ENCODE data around the gene SDK2.
A peak's percentile ranks its signal among the peaks of the same experiment; 100 is the strongest.

Gene SDK2

GRCh38 chr17:73437826-73438225, 206.4 kb downstream of the SDK2 start:
- DNase-seq = no peak

GRCh38 chr17:73436954-73437353, 207.3 kb downstream of the SDK2 start:
- no peak for DNase-seq

DNA sequence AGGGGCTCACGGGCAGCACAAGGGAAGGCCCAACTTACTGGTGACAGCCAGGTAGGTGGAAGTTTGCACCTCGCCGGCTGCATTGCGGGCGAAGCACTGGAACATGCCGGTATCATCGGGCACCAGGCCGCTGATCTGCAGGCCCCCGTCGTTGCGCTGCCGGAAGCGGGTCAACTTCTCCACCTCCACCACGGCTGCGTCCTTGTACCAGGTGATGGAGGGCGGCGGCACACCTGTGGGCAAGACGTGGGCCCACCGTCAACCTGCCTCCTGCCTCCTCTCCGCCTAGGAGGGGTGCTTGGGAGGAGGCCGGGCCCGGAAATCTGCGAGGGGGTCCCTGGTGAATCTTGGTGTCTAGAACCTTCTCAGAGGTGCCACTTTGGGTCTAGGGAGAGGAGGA, 208.8 kb downstream of the SDK2 start:
- DNase-seq = no peak

- DNase-seq = no peak
Measured at GRCh38 chr17:73434154-73434553, 210.1 kb downstream of the SDK2 start.

GRCh38 chr17:73433501-73433900, 210.7 kb downstream of the SDK2 start:
- DNase-seq = no peak

DNA sequence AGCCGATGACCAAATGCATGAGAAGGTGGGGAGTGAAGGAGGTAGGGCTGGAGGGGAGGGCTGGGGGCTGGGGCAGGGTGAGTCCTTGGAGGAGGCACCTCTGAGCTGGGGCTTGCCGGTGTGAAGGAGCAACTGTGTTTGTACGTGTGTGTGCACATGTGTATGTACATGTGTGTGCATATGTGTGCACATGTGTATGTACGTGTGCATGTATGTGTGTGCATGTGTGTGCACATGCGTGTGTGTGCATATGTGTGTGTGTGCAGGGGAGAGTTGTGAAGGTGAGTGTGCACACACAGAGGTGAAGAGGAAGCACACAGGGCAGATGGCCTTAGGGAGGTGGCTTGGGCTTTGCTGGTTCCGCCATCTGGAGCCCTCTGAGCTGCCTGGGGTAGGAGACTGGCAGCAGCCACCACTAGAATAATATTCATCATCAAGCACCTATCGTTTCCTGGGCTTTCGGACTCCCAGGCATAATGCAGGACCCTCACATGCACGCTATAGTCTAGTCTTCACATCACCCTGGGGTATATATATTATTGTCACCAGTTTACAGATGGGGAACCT, 211.5 kb downstream of the SDK2 start:
- no peak for DNase-seq

DNA sequence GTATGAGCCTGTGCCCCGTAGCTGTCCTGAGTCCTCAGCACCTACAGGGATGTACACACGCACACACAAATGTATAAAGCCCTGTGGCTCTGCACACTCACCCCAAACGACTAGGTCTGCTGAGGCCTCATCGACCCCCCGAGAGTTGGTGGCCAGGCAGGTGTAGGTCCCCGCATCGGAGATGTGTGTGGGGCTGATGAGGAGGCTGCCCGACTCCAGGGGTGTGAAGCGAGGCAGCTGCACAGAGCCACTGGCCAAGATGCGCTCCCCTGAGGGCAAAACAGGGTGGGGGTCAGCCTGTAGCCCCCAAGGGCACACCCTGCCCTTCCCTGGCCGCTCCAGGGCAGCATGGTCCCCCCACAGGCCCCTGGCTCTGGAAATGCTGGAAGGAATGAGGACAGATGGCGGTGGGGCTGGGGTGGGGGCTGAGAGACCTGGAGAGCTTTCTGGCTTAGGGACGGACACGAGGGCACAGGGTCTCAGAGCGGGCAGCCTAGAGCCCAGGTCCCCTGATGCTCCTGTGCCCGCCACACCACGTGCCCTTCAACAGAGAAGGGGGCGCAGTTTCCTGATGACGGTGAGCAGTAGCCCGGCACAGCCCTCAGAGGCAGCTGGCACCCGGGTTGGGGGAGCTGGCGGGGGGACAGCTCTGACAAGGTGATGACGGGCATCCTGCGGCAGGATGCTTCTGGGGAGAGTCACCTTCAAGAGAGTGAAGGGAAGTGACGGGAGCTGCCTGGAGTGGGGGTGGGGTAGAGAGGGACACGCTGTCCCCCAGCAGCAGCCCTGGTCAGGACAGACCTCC, 212.6 kb downstream of the SDK2 start:
- no peak for DNase-seq

DNA sequence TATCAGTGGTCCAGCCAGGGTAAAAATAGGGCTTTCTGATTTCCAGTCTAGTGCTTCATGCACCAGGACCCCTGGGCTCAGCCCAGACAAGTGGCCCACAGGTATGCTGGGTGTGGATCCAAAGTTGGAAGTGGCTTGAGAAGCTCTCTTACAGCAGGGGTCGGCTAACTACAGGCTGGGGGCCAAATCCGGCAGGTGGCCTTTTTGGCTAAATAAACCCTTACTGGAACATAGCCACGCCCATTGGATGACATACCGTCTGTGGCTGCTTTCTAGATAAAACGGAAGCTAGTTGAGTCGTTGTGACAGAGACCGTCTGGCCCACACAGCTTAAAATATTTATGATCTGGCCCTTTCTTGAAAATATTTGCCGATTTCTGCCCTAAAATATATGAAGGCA, 213.4 kb downstream of the SDK2 start:
- peak; percentile 55 for DNase-seq

DNA sequence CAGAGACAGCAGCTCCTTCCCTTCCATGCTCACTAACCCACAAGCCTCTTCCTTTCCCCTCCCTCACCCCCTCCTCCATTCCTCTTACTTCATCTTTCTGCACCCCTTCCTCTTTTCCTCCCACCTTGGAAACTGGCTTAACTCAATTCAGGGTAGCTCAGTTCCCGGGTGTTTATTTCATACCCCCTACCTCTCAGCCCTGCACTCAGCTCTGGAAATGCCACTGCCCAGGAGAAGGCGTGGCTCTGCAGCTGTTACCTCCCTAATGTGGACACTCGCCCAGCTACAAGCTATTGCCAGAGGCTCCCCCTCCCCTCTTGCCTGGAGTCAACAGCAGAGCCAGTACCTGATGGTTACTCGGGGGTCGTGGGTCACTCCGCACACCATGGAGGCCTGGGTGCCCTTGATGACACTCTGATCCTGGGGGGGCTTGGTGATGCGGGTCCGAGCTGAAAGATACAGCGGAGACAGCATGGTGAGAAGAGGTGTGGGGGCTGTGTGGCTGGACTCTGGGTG, 214.0 kb downstream of the SDK2 start:
- DNase-seq = peak; percentile 11

GRCh38 chr17:73429440-73430164, 214.6 kb downstream of the SDK2 start:
- peak; percentile 91 for DNase-seq

- DNase-seq = peak; percentile 88
Measured at GRCh38 chr17:73427198-73427597, 217.0 kb downstream of the SDK2 start.

DNA sequence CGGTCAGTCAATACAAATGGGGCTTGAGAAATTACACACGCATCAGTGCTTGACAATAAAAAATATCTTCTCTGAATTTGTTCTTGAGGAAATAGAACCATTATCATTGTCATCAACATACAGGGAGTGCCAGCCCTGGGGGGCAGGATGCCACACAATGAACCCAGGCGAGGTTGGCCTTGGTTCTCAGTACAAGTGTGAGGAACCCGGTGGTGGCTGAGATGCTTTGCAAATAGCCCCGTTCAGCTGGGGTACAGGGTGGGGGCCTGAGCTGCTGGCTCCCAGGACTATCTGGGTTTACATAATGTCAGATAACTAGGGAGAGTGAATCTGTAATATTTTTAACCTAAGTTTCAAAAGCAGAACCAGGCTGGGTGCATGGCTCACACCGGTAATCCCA, 219.7 kb downstream of the SDK2 start:
- DNase-seq = no peak

GRCh38 chr17:73423806-73424205, 220.4 kb downstream of the SDK2 start:
- no peak for DNase-seq

DNA sequence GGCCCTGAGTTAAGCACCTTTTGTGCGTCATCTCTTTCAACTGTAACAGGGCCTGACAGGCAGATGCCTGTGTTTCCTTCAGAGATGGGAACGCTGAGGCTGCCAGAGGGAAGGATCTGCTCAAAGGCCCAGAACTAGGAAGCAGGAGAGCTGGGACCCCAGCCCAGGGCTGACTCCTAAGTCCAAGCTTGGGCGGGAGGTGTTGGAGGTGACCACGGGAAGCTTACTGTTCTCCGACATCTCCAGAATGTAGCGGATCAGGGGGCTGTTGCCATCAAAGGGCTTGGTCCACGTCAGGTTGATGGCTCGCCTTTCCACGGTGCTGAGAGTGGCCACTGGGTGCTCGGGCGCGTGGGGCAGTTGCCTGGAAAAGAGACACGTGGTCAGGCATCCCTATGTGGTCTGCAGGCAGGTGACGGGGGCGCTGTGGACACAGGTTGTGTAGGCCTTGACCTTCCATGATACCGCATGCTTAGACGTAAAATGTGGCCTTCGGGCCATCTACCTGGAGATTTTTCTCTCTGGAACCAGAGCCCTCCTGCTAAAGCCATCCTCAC, 221.0 kb downstream of the SDK2 start:
- no peak for DNase-seq

GRCh38 chr17:73422121-73422520, 222.1 kb downstream of the SDK2 start:
- DNase-seq = no peak

DNA sequence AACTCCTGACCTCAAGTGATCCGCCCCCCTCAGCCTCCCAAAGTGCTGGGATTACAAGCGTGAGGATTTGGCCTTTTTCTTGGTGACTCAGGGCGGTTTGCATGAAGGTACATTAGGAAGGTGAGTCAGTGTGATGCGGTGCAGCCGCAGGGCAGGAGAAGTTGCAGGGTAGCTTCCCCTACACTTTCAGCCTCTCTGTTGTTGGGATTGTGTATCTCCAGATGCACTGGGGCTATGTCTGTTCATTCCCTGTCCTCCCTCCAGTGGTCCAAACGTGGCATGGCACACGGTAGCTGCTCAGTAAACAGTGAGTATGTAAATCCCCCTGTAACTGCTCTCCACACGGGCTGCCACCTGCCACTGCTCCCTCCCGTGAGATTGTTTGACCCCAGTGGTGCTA, 223.3 kb downstream of the SDK2 start:
- no peak for DNase-seq

GRCh38 chr17:73419881-73420280, 224.4 kb downstream of the SDK2 start:
- no peak for DNase-seq

- no peak for DNase-seq
Measured at GRCh38 chr17:73419051-73419450, 225.2 kb downstream of the SDK2 start.

GRCh38 chr17:73415782-73416181, 228.5 kb downstream of the SDK2 start:
- no peak for DNase-seq

- no peak for DNase-seq
Measured at GRCh38 chr17:73414171-73414955, 229.9 kb downstream of the SDK2 start.

GRCh38 chr17:73412914-73413313, 231.3 kb downstream of the SDK2 start:
- no peak for DNase-seq

GRCh38 chr17:73411313-73411747, 232.9 kb downstream of the SDK2 start:
- DNase-seq = no peak

All from DMS53 (cell line).